Inferior parietal cortex (tissue), 1 donor: ENCODE results near the gene INTS7.
A peak's percentile ranks its signal among the peaks of the same experiment; 100 is the strongest.
"Not testable (repeated sequence)": the region's sequence is repeated elsewhere in the genome, so short reads cannot be mapped to it uniquely, and the experiment has no call there.

Experiments used
- DNase-seq: peaks from one replicate; pipeline ENCODE4 v3.0.0-alpha.2; 2016; ENCODE audit errors: extremely low spot score

The INTS7 gene

GRCh38 chr1:211935448-211935970 is 99.8 kb downstream of the INTS7 start:
- no peak for DNase-seq

GRCh38 chr1:211933946-211934714 is 101.2 kb downstream of the INTS7 start:
- no peak for DNase-seq

- no peak for DNase-seq
Observed at GRCh38 chr1:211932933-211933254, 102.5 kb downstream of the INTS7 start.

- DNase-seq, result no peak
Observed at GRCh38 chr1:211932231-211932932, 103.0 kb downstream of the INTS7 start.

GRCh38 chr1:211929683-211930082 is 105.7 kb downstream of the INTS7 start:
- no peak for DNase-seq

- DNase-seq, result no peak
Observed at GRCh38 chr1:211928993-211929637, 106.2 kb downstream of the INTS7 start.

- peak; percentile 57 for DNase-seq
Observed at GRCh38 chr1:211928290-211928801, 107.0 kb downstream of the INTS7 start.

- DNase-seq, result no peak
Observed at GRCh38 chr1:211925016-211925415, 110.3 kb downstream of the INTS7 start.

- DNase-seq, result no peak
Observed at GRCh38 chr1:211924256-211924655, 111.1 kb downstream of the INTS7 start.

- no peak for DNase-seq
Observed at GRCh38 chr1:211923095-211923494, 112.3 kb downstream of the INTS7 start.

GRCh38 chr1:211921579-211922095 is 113.7 kb downstream of the INTS7 start:
- DNase-seq, result no peak

- no peak for DNase-seq
Observed at GRCh38 chr1:211920602-211921226, 114.6 kb downstream of the INTS7 start.

- DNase-seq, result no peak
Observed at GRCh38 chr1:211920141-211920572, 115.2 kb downstream of the INTS7 start.

GRCh38 chr1:211918843-211919414 is 116.4 kb downstream of the INTS7 start:
- DNase-seq, result no peak

GRCh38 chr1:211916458-211916857 is 118.9 kb downstream of the INTS7 start:
- DNase-seq, result not testable (repeated sequence)

GRCh38 chr1:211915924-211916323 is 119.4 kb downstream of the INTS7 start:
- DNase-seq, result no peak

GRCh38 chr1:211912844-211913432 is 122.4 kb downstream of the INTS7 start:
- DNase-seq, result no peak

- DNase-seq, result no peak
Observed at GRCh38 chr1:211912038-211912437, 123.3 kb downstream of the INTS7 start.

GRCh38 chr1:211910913-211911485 is 124.4 kb downstream of the INTS7 start:
- DNase-seq, result no peak

- DNase-seq, result no peak
Observed at GRCh38 chr1:211910113-211910884, 125.1 kb downstream of the INTS7 start.
